HG03045 (cell line): Measurements from ENCODE around the gene TPH2.

ENCODE experiments used
- ATAC-seq: cut with Tn5 transposase; IDR thresholded peaks from one replicate; pipeline ENCODE4 v1.9.1; 2021; ENCODE audit warnings: mild to moderate bottlenecking, moderate library complexity; ENCODE audit not compliant: unreplicated experiment

TPH2 gene

GRCh38 chr12:71938728-71939385, at the start of gene TPH2:
TPH2 (plus strand) TSS chr12:71938845; CDS start chr12:71938987, 142 bp downstream.
- ATAC-seq = peak; percentile 46

- no peak for ATAC-seq
Observed at GRCh38 chr12:71890475-71890874, 48.2 kb upstream of the TPH2 start.

- no peak for ATAC-seq
Observed at GRCh38 chr12:71892059-71892458, 46.6 kb upstream of the TPH2 start.

GRCh38 chr12:71896205-71896882, 42.3 kb upstream of the TPH2 start:
- no peak for ATAC-seq

- ATAC-seq = no peak
Observed at GRCh38 chr12:71900091-71900490, 38.6 kb upstream of the TPH2 start.

GRCh38 chr12:71904629-71905028, 34.0 kb upstream of the TPH2 start:
- ATAC-seq = no peak

- ATAC-seq = peak; percentile 85
Observed at GRCh38 chr12:71935594-71935993, 3.1 kb upstream of the TPH2 start.

- no peak for ATAC-seq
Observed at GRCh38 chr12:71940068-71940467, 1.4 kb downstream of the TPH2 start.

GRCh38 chr12:71941174-71941573, 2.5 kb downstream of the TPH2 start:
- no peak for ATAC-seq

- ATAC-seq = no peak
Observed at GRCh38 chr12:71942259-71942658, 3.6 kb downstream of the TPH2 start.

- no peak for ATAC-seq
Observed at GRCh38 chr12:71942703-71943102, 4.1 kb downstream of the TPH2 start.

GRCh38 chr12:71945121-71945520, 6.5 kb downstream of the TPH2 start:
- ATAC-seq = no peak

GRCh38 chr12:71945883-71946282, 7.2 kb downstream of the TPH2 start:
- no peak for ATAC-seq

GRCh38 chr12:71947645-71948105, 9.0 kb downstream of the TPH2 start:
- ATAC-seq = no peak

GRCh38 chr12:71948390-71948789, 9.7 kb downstream of the TPH2 start:
- no peak for ATAC-seq

GRCh38 chr12:71949646-71950045, 11.0 kb downstream of the TPH2 start:
- ATAC-seq = no peak

GRCh38 chr12:71950404-71950803, 11.8 kb downstream of the TPH2 start:
- ATAC-seq = no peak

GRCh38 chr12:71950819-71951218, 12.2 kb downstream of the TPH2 start:
- no peak for ATAC-seq

- ATAC-seq = no peak
Observed at GRCh38 chr12:71954083-71954778, 15.6 kb downstream of the TPH2 start.

- ATAC-seq = no peak
Observed at GRCh38 chr12:71954861-71955260, 16.2 kb downstream of the TPH2 start.

- no peak for ATAC-seq
Observed at GRCh38 chr12:71955970-71956369, 17.3 kb downstream of the TPH2 start.

- no peak for ATAC-seq
Observed at GRCh38 chr12:71958056-71958455, 19.4 kb downstream of the TPH2 start.
